Natural killer cell (primary cell): ENCODE results near the gene FRK. TPM values are rescaled to one million over a fixed set of nuclear protein-coding genes. Genes with fewer than 3 reads are reported as not detected.

ENCODE experiments used
- ATAC-seq, 3 donors: fragments of 150-1000 bp in 2 of 3; fragments of 200-7000 bp in 1 of 3; cut with Tn5 transposase; 1 replicate in 1 of 3; 2 replicates in 2 of 3; pipeline ENCODE4 v1.10.0; 2021; ENCODE audit warnings: mild to moderate bottlenecking in 2 of 3, moderate library complexity in 2 of 3
- DNase-seq, 2 donors: peaks; one replicate each; pipeline versions ENCODE4 v3.0.0 to v3.0.0-alpha.2; 2013 to 2021; ENCODE audit warnings: mixed read lengths in 1 of 2
- H3K27ac ChIP-seq: one replicate; pipeline ENCODE4 v1.5.1; 2013; ENCODE audit warnings: mild to moderate bottlenecking, low read length
- H3K27me3 ChIP-seq: one replicate; pipeline ENCODE4 v1.6.1; 2013; ENCODE audit warnings: low read length; ENCODE audit not compliant: control insufficient read depth, insufficient read depth
- H3K36me3 ChIP-seq: one replicate; pipeline ENCODE4 v1.6.1; 2013; ENCODE audit warnings: low read length; ENCODE audit not compliant: control insufficient read depth, insufficient read depth
- H3K4me1 ChIP-seq: one replicate; pipeline ENCODE4 v1.6.1; 2013; ENCODE audit warnings: low read length; ENCODE audit not compliant: control insufficient read depth, insufficient read depth
- H3K4me3 ChIP-seq: one replicate; pipeline ENCODE4 v1.5.1; 2013; ENCODE audit warnings: low read length
- H3K9me3 ChIP-seq: one replicate; pipeline ENCODE4 v1.6.1; 2013; ENCODE audit warnings: low read length; ENCODE audit not compliant: control insufficient read depth, insufficient read depth
- H3K27ac Mint-ChIP-seq, 2 donors: one replicate each; pipeline ENCODE4 v1.8.0; 2022; ENCODE audit warnings: mild to moderate bottlenecking in 2 of 2, mixed read lengths in 2 of 2, moderate library complexity in 1 of 2
- H3K27me3 Mint-ChIP-seq, 2 donors: one replicate each; pipeline ENCODE4 v1.8.0; 2022; ENCODE audit warnings: low read depth in 2 of 2, mixed read lengths in 2 of 2
- H3K36me3 Mint-ChIP-seq: one replicate; pipeline ENCODE4 v1.8.0; 2022; ENCODE audit warnings: mixed read lengths
- H3K4me1 Mint-ChIP-seq, 2 donors: one replicate each; pipeline ENCODE4 v1.8.0; 2022; ENCODE audit warnings: mixed read lengths in 2 of 2
- H3K4me3 Mint-ChIP-seq: one replicate; pipeline ENCODE4 v1.8.0; 2022; ENCODE audit warnings: mild to moderate bottlenecking, moderate library complexity, mixed read lengths
- H3K9me3 Mint-ChIP-seq, 2 donors: one replicate each; pipeline ENCODE4 v1.8.0; 2022; ENCODE audit warnings: mixed read lengths in 2 of 2
- WGBS: methylation state at CpG from one replicate; pipeline ENCODE4 v1.1.7; 2013; ENCODE audit warnings: missing lambda C conversion rate; ENCODE audit not compliant: insufficient coverage; 5-methylcytosine and 5-hydroxymethylcytosine counted together
- intact Hi-C: fragments of 100-400 bp; cut with micrococcal nuclease; formaldehyde crosslinking; loops from one replicate; pipeline ENCODE4 v1.14.2; 2022
- total RNA-seq, 4 donors: library from RNA; stranded (reverse); fragments of 120-200 nt in 1 of 4; gene quantifications; one replicate each; pipeline versions ENCODE4 v1.2.3 to v1.2.4, GENCODE V29; 2013 to 2022
- TF ChIP-seq, protein P1 (sequence below): fragments of 200-600 bp; IDR thresholded peaks from one replicate; pipeline ENCODE4 v1.8.0; 2022; ENCODE audit warnings: antibody characterized with exemption

The FRK gene
- total RNA-seq, 3 donors from 2014 or later (not counting 1 experiment from before 2014, with no cell fraction given): not detected

GRCh38 chr6:116059713-116060571 lies 749 bp downstream of the FRK start:
- Histone ChIP-seq H3K36me3 (no peaks in the 10 kb centered on the region), H3K27me3 (no peaks in the 10 kb centered on the region), H3K4me3 (no peak overlapping the region), H3K27ac (no peak overlapping the region), H3K4me1 (no peaks in the 10 kb centered on the region), H3K9me3 (no peaks in the 10 kb centered on the region)
- Mint-ChIP-seq H3K36me3 (no peaks in the 10 kb centered on the region), H3K27me3 (peaks cover 0 to 8% of the 10 kb centered on the region in 2 donors), H3K4me3 (no peak overlapping the region), H3K9me3 (no peaks in the 10 kb centered on the region), H3K4me1 (no peaks in the 10 kb centered on the region), H3K27ac (no peak overlapping the region)
- intact Hi-C loops: no loop called here
- WGBS: 83% methylated on average over 12 of the region's 13 CpGs
- ATAC-seq (no peak), DNase-seq (no peak)
- TF ChIP-seq, protein P1, sequence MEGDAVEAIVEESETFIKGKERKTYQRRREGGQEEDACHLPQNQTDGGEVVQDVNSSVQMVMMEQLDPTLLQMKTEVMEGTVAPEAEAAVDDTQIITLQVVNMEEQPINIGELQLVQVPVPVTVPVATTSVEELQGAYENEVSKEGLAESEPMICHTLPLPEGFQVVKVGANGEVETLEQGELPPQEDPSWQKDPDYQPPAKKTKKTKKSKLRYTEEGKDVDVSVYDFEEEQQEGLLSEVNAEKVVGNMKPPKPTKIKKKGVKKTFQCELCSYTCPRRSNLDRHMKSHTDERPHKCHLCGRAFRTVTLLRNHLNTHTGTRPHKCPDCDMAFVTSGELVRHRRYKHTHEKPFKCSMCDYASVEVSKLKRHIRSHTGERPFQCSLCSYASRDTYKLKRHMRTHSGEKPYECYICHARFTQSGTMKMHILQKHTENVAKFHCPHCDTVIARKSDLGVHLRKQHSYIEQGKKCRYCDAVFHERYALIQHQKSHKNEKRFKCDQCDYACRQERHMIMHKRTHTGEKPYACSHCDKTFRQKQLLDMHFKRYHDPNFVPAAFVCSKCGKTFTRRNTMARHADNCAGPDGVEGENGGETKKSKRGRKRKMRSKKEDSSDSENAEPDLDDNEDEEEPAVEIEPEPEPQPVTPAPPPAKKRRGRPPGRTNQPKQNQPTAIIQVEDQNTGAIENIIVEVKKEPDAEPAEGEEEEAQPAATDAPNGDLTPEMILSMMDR: no peak

DNA sequence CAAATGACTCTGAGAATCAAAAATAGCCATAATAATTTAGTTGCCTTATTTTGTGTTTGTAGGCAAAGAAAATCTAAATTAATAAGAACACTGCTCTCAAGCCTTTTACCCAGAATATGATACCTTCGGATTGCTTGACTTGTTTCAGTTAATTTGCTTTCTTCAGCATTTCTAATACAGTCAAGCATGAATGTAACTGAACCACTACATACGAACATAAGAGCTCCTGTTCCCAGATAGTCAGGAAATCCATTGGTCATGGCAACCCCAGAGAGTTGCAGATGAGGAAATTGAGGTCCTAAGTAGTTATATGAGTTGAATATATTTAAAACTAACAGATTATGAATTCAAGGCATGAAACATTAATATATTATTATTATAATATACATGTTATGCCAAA lies 2.9 kb downstream of the FRK start:
- H3K4me1 Mint-ChIP-seq: no peaks in the 10 kb centered on the region
- TF ChIP-seq, protein P1: no peak
- ATAC-seq: no peak

DNA sequence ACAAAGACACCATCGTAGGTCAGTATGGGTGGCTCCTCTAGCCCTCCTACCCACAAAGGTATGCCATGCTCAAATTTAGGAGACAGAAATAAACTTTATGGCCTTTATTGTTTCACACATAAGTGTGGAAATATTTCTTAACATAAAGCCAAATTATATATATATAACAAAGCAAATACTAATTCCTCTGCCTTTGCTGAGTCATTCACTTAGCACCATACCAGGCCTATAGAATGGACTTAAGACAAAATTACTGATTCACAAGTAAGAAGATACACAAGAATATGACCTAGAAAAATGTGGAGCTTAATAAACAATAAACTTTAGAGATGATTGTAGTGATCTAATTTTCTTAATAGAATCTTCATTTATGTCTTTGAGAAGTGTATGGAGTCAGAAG lies 5.2 kb downstream of the FRK start:
- Histone ChIP-seq H3K9me3 (no peaks in the 10 kb centered on the region), H3K36me3 (no peaks in the 10 kb centered on the region), H3K27ac (no peak overlapping the region), H3K4me3 (no peak overlapping the region), H3K27me3 (no peaks in the 10 kb centered on the region), H3K4me1 (no peaks in the 10 kb centered on the region)
- intact Hi-C loops: no loop called here
- Mint-ChIP-seq H3K9me3 (no peaks in the 10 kb centered on the region), H3K36me3 (no peaks in the 10 kb centered on the region), H3K27me3 (peaks cover 3% of the 10 kb centered on the region in 2 donors), H3K4me1 (no peaks in the 10 kb centered on the region), H3K27ac (no peak overlapping the region), H3K4me3 (no peak overlapping the region)
- ATAC-seq (no peak), DNase-seq (no peak)
- 88% methylated on average over 1 of the region's 1 CpG for WGBS
- TF ChIP-seq, protein P1: no peak

More for the DNA sequence above, 2.9 kb downstream of the FRK start:
- Mint-ChIP-seq H3K4me3 (no peak overlapping the region), H3K27me3 (peaks cover 0 to 3% of the 10 kb centered on the region in 2 donors), H3K27ac (no peak overlapping the region), H3K36me3 (no peaks in the 10 kb centered on the region), H3K9me3 (no peaks in the 10 kb centered on the region)
- intact Hi-C loops: no loop called here
- Histone ChIP-seq H3K4me3 (no peak overlapping the region), H3K9me3 (no peaks in the 10 kb centered on the region), H3K27ac (no peak overlapping the region), H3K27me3 (no peaks in the 10 kb centered on the region), H3K36me3 (no peaks in the 10 kb centered on the region), H3K4me1 (no peaks in the 10 kb centered on the region)
- no peak for DNase-seq
- WGBS: 80% methylated on average over 2 of the region's 2 CpGs

DNA sequence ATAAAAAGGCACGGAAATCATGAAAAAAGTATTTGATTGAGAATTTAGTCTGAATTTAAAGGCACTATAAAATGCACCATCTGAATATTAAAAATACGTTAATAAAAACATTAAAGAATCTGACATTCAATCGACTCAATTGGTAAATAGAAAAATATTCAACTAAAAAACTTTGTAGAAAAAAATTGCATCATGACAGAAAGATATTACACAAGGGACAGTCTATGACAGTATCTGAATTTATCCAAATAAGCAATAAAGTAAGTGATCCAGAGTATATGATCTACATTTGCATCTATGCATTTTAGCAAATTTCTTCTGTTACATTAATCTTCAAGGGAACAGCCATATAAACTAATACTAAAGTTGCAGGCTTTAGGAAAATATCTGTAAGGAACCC lies 9.4 kb downstream of the FRK start:
- no CpG with 5 or more reads among the region's 3 CpGs for WGBS
- H3K27ac Mint-ChIP-seq: no peak overlapping the region
- no peaks in the 10 kb centered on the region for H3K27me3 ChIP-seq
- ATAC-seq: no peak
- H3K4me3 Mint-ChIP-seq: no peak overlapping the region
- H3K4me3 ChIP-seq: no peak overlapping the region
- TF ChIP-seq, protein P1: no peak
- H3K9me3 ChIP-seq: no peaks in the 10 kb centered on the region
- H3K36me3 Mint-ChIP-seq: no peaks in the 10 kb centered on the region
- no peaks in the 10 kb centered on the region for H3K4me1 Mint-ChIP-seq
- DNase-seq: no peak
- H3K9me3 Mint-ChIP-seq: no peaks in the 10 kb centered on the region
- intact Hi-C loops: no loop called here
- no peaks in the 10 kb centered on the region for H3K4me1 ChIP-seq
- H3K36me3 ChIP-seq: no peaks in the 10 kb centered on the region
- peaks cover 7 to 11% of the 10 kb centered on the region in 2 donors for H3K27me3 Mint-ChIP-seq
- H3K27ac ChIP-seq: no peak overlapping the region
